CD4-positive, alpha-beta memory T cell (primary cell): ENCODE data around the gene TUBA1A. TPM values are rescaled to one million over a fixed set of nuclear protein-coding genes. Genes with fewer than 3 reads are reported as not detected.
A peak's percentile ranks its signal among the peaks of the same experiment; 100 is the strongest.
"Not testable (repeated sequence)": the region's sequence is repeated elsewhere in the genome, so short reads cannot be mapped to it uniquely, and the experiment has no call there.

Experiments used
- CTCF ChIA-PET: fragments of 350-600 bp; sonication (Branson Sonifier 250); formaldehyde crosslinking; loops from one replicate; lab custom pipeline; 2021; ENCODE audit warnings: inconsistent platforms; ENCODE audit not compliant: partially characterized antibody; lab: Charles Lee
- POLR2A ChIA-PET: fragments of 350-600 bp; sonication (Branson Sonifier 250); formaldehyde crosslinking; loops from one replicate; lab custom pipeline; 2021; ENCODE audit not compliant: partially characterized antibody; lab: Charles Lee
- DNase-seq, 5 donors: peaks; one replicate each; pipeline versions ENCODE4 v3.0.0 to v3.0.0-alpha.2; 2020 to 2022; ENCODE audit warnings: mixed read lengths in 1 of 5
- H3K27ac ChIP-seq: one replicate; pipeline ENCODE4 v1.7.0; 2013; ENCODE audit warnings: low read depth, low read length
- H3K27me3 ChIP-seq: 2 replicates; pipeline ENCODE4 v1.7.0; 2013; ENCODE audit warnings: mild to moderate bottlenecking, low read length, moderate library complexity; ENCODE audit not compliant: insufficient read depth
- H3K36me3 ChIP-seq: 2 replicates; pipeline ENCODE4 v1.7.0; 2013; ENCODE audit warnings: mild to moderate bottlenecking, low read length, moderate library complexity; ENCODE audit not compliant: insufficient read depth
- H3K4me1 ChIP-seq: 2 replicates; pipeline ENCODE4 v1.7.0; 2013; ENCODE audit warnings: mild to moderate bottlenecking, low read length, moderate library complexity; ENCODE audit not compliant: insufficient read depth
- H3K4me3 ChIP-seq, 2 donors: one replicate each; pipeline ENCODE4 v1.7.0; 2013; ENCODE audit warnings: low read length in 2 of 2, mild to moderate bottlenecking in 1 of 2
- H3K9me3 ChIP-seq, 2 donors: one replicate each; pipeline ENCODE4 v1.7.0; 2013; ENCODE audit warnings: low read length in 2 of 2, control low read depth in 1 of 2; ENCODE audit not compliant: control insufficient read depth in 1 of 2
- H3K27ac Mint-ChIP-seq, 7 donors: one replicate each; pipeline ENCODE4 v1.8.0; 2020 to 2021; ENCODE audit warnings: mixed read lengths in 7 of 7, mild to moderate bottlenecking in 6 of 7, inconsistent platforms in 3 of 7, moderate library complexity in 3 of 7
- H3K27me3 Mint-ChIP-seq, 2 donors: one replicate each; pipeline ENCODE4 v1.8.0; 2020 to 2021; ENCODE audit warnings: mixed read lengths in 2 of 2
- H3K36me3 Mint-ChIP-seq, 2 donors: one replicate each; pipeline ENCODE4 v1.8.0; 2020 to 2021; ENCODE audit warnings: mixed read lengths in 2 of 2, inconsistent platforms in 1 of 2, mild to moderate bottlenecking in 1 of 2
- H3K4me1 Mint-ChIP-seq, 4 donors: one replicate each; pipeline ENCODE4 v1.8.0; 2020 to 2021; ENCODE audit warnings: mixed read lengths in 4 of 4, mild to moderate bottlenecking in 1 of 4
- H3K4me3 Mint-ChIP-seq, 8 donors: one replicate each; pipeline ENCODE4 v1.8.0; 2020 to 2021; ENCODE audit warnings: mixed read lengths in 8 of 8, mild to moderate bottlenecking in 7 of 8, moderate library complexity in 6 of 8, inconsistent platforms in 3 of 8
- H3K9me3 Mint-ChIP-seq, 8 donors: one replicate each; pipeline ENCODE4 v1.8.0; 2020 to 2021; ENCODE audit warnings: mixed read lengths in 8 of 8, mild to moderate bottlenecking in 5 of 8, inconsistent platforms in 3 of 8, moderate library complexity in 1 of 8
- intact Hi-C: fragments of 100-400 bp; cut with micrococcal nuclease; formaldehyde crosslinking; loops from one replicate; pipeline ENCODE4 v1.15.1; 2023
- polyA plus RNA-seq, 2 donors: library from polyadenylated mRNA; unstranded; fragments of 300-500 nt; fragmentation: Illumina TruSeq; gene quantifications; one replicate each; pipeline ENCODE4 v1.2.3, GENCODE V29; 2021
- total RNA-seq, 2 experiments: library from RNA; stranded (reverse); gene quantifications; one replicate each; pipeline ENCODE4 v1.2.3, GENCODE V29; 2021

Gene TUBA1A
- total and polyA plus RNA-seq, 4 experiments from 2014 or later, result 97.5 to 315 (median 133) TPM

DNA sequence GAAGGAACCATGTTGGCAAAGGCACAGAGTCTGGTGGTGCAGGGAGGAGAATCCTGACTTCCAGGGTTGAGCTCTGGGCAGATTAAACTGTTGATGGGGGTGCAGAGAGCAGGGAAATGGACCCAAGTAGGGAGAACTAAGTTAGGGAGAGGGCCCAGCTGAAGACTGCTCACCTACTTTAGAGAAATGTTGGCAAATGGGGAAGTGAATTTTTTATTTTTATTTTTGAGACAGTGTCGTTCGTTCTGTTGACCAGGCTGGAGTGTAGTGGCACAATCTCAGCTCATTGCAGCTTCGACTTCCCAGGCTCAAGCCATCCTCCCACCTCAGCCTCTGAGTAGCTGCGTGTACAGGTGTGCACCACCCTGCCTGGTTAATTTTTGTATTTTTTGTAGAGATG, 32.1 kb upstream of the TUBA1A start:
- H3K27me3 Mint-ChIP-seq, result no peaks in the 10 kb centered on the region
- intact Hi-C loops, result no loop called here
- H3K4me1 Mint-ChIP-seq, result no peaks in the 10 kb centered on the region
- no peaks in the 10 kb centered on the region for H3K36me3 Mint-ChIP-seq
- peak overlapping the region in 1 of 7 donors; percentile 10 for H3K27ac Mint-ChIP-seq
- DNase-seq, result no peak
- Histone ChIP-seq H3K9me3 (no peaks in the 10 kb centered on the region), H3K4me1 (no peaks in the 10 kb centered on the region), H3K27me3 (no peaks in the 10 kb centered on the region), H3K4me3 (no peak overlapping the region), H3K27ac (no peak overlapping the region), H3K36me3 (no peaks in the 10 kb centered on the region)
- POLR2A ChIA-PET, result interaction anchor here (1.3 kb wide), 1 partner anchor 90 kb away, joined by 3 read pairs; the partner anchor contains the start of gene TUBA1B
- H3K9me3 Mint-ChIP-seq, result no peaks in the 10 kb centered on the region
- CTCF ChIA-PET, result interaction anchor here (1.8 kb wide), 1 partner anchor 12 kb away, joined by 5 read pairs; no protein-coding TSS in a partner anchor
- H3K4me3 Mint-ChIP-seq, result no peak overlapping the region

DNA sequence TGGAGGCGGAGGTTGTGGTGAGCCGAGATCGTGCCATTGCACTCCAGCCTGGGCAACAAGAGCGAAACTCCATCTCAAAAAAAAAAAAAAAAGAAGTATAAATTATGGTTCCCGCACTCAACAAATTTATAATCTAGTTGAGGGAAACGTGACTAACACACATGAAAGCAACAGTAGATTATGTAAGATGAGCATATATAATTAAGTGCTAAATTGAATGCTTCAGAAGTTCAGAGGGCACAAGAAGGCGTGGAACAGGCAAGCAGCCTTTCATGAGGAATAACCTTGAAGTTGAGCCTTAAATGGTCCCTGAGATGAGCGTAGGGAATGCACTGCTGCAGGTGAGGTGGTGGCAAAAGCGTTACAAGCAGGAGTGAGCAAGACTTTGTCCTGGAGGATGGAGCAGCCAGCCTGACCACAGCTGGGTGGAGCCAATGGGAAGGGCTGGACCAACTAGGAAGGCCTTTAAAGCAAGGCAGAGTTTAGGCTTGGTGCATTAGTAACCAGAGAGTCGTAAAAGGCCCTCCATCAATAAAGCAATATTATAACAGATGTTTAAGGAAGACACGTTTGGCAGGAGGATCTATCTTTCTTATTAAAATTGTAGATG, 30.6 kb upstream of the TUBA1A start:
- intact Hi-C loops, result no loop called here
- Mint-ChIP-seq H3K4me3 (no peak overlapping the region), H3K4me1 (no peaks in the 10 kb centered on the region), H3K36me3 (no peaks in the 10 kb centered on the region), H3K27me3 (no peaks in the 10 kb centered on the region), H3K27ac (peak overlapping the region in 2 of 7 donors; percentile 7 to 66), H3K9me3 (no peaks in the 10 kb centered on the region)
- ChIA-PET POLR2A (no interaction called here), CTCF (no interaction called here)
- no peaks in the 10 kb centered on the region for H3K9me3 ChIP-seq
- DNase-seq, result no peak
- H3K27me3 ChIP-seq, result no peaks in the 10 kb centered on the region
- no peak overlapping the region for H3K27ac ChIP-seq
- H3K36me3 ChIP-seq, result no peaks in the 10 kb centered on the region
- H3K4me1 ChIP-seq, result no peaks in the 10 kb centered on the region
- H3K4me3 ChIP-seq, result no peak overlapping the region

DNA sequence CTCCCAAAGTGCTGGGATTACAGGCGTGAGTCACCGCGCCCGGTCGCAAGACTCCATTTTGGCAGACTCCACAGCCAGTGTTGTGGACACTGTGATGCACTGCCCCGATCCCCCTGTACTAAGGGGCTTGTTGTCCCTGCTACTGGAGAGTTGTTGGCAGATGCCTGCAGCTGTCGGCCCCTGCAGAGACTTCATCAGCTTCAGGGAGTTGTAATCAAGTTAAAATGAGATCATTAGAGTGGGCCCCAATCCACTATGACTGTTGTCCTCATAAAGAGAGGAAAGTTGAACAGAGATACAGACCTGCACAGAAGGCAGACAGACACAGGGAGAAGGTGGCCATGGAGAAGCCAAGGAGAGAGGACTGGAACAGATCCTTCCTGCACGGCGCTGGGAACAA, 23.7 kb upstream of the TUBA1A start:
- DNase-seq, result no peak
- ChIA-PET POLR2A (no interaction called here), CTCF (no interaction called here)
- Mint-ChIP-seq H3K9me3 (no peaks in the 10 kb centered on the region), H3K27me3 (peaks cover 0 to 2% of the 10 kb centered on the region in 2 donors), H3K4me3 (no peak overlapping the region), H3K4me1 (no peaks in the 10 kb centered on the region), H3K36me3 (no peaks in the 10 kb centered on the region), H3K27ac (no peak overlapping the region)
- H3K36me3 ChIP-seq, result no peaks in the 10 kb centered on the region
- no peaks in the 10 kb centered on the region for H3K27me3 ChIP-seq
- no peaks in the 10 kb centered on the region for H3K9me3 ChIP-seq
- intact Hi-C loops, result no loop called here
- no peak overlapping the region for H3K27ac ChIP-seq
- no peaks in the 10 kb centered on the region for H3K4me1 ChIP-seq
- no peak overlapping the region for H3K4me3 ChIP-seq

DNA sequence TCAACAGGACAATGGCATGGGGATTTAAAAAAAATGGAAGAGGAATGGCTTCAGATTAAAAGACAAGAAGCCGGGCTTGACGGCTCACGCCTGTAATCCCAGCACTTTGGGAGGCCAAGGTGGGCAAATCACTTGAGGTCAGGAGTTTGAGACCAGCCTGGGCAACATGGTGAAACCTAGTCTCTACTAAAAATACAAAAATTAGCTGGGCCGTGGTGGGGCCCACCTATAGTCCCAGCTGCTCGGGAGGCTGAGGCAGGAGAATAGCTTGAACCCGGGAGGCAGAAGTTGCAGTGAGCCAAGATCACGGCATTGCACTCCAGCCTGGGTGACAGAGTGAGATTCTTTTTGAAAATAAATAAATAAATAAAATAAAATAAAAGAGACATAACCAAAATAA, 21.8 kb upstream of the TUBA1A start:
- H3K9me3 Mint-ChIP-seq, H3K27ac ChIP-seq, H3K4me1 Mint-ChIP-seq, H3K4me1 ChIP-seq, H3K4me3 Mint-ChIP-seq, H3K4me3 ChIP-seq, H3K27ac Mint-ChIP-seq, H3K9me3 ChIP-seq, H3K27me3 Mint-ChIP-seq, DNase-seq, CTCF ChIA-PET, H3K27me3 ChIP-seq, POLR2A ChIA-PET, intact Hi-C loops, H3K36me3 ChIP-seq, H3K36me3 Mint-ChIP-seq: not testable (repeated sequence)

DNA sequence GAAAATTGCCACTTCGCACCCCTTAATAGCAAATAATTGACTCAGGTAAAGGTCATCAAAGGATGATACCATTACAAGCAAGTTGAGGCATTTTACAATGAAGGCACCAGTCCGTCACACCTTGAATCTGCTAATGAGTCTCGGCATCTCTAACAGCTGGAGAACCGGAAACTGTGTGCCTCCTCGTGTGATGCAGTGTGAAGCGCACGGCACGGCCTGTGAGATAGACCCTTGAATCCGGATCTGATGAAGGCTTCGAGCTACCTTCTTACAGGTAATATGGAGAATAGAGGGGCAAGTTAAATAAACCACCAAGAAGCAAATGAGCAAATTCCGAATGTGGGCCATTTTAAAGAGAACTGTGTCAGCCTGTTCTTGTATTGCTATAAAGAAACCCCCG, 19.8 kb upstream of the TUBA1A start:
- intact Hi-C loops, result no loop called here
- H3K4me1 Mint-ChIP-seq, result no peaks in the 10 kb centered on the region
- Histone ChIP-seq H3K4me3 (no peak overlapping the region), H3K9me3 (no peaks in the 10 kb centered on the region), H3K27ac (no peak overlapping the region), H3K27me3 (no peaks in the 10 kb centered on the region), H3K4me1 (no peaks in the 10 kb centered on the region), H3K36me3 (no peaks in the 10 kb centered on the region)
- ChIA-PET CTCF (interaction anchor here (0.5 kb wide), 1 partner anchor 21 kb away, joined by 3 read pairs; no protein-coding TSS in a partner anchor), POLR2A (interaction anchor here (0.8 kb wide), 1 partner anchor 20 kb away, joined by 3 read pairs; the partner anchor contains the start of gene TUBA1A)
- no peaks in the 10 kb centered on the region for H3K9me3 Mint-ChIP-seq
- no peak overlapping the region for H3K4me3 Mint-ChIP-seq
- peaks cover 0 to 4% of the 10 kb centered on the region in 2 donors for H3K27me3 Mint-ChIP-seq
- H3K27ac Mint-ChIP-seq, result peak overlapping the region in 1 of 7 donors; percentile 35
- no peaks in the 10 kb centered on the region for H3K36me3 Mint-ChIP-seq
- no peak for DNase-seq

DNA sequence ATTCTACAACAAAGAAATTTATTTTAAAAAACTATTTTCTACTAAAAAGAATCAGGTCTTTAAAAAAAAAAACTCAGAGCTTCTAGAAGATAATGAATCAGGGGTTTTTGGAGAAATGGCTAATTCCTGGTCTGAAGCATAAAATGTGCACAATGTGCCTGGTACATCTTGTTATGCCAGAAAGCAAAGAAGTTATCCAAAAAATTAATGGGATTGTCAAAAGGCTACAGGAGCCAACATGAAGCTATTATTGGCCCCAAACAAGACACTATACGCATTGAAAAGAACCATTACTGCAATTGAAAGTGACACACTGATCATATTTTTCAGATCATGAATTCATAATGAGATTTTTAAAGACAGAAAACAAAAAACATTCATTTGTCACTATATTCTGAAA, 19.3 kb upstream of the TUBA1A start:
- intact Hi-C loops, result no loop called here
- CTCF ChIA-PET, result interaction anchor here (0.5 to 0.7 kb wide), 3 partner anchors 12 to 56 kb away, joined by 3 to 4 read pairs (median 3); no protein-coding TSS in a partner anchor
- Histone ChIP-seq H3K27ac (no peak overlapping the region), H3K9me3 (no peaks in the 10 kb centered on the region), H3K27me3 (no peaks in the 10 kb centered on the region), H3K4me1 (no peaks in the 10 kb centered on the region), H3K4me3 (no peak overlapping the region), H3K36me3 (no peaks in the 10 kb centered on the region)
- POLR2A ChIA-PET, result interaction anchor here (0.7 to 0.8 kb wide), 2 partner anchors 19 to 211 kb away, joined by 3 to 4 read pairs; partner anchors contain the start of gene TUBA1A
- Mint-ChIP-seq H3K27me3 (peaks cover 0 to 4% of the 10 kb centered on the region in 2 donors), H3K27ac (no peak overlapping the region), H3K9me3 (no peaks in the 10 kb centered on the region), H3K4me1 (no peaks in the 10 kb centered on the region), H3K4me3 (no peak overlapping the region), H3K36me3 (no peaks in the 10 kb centered on the region)
- DNase-seq, result no peak

DNA sequence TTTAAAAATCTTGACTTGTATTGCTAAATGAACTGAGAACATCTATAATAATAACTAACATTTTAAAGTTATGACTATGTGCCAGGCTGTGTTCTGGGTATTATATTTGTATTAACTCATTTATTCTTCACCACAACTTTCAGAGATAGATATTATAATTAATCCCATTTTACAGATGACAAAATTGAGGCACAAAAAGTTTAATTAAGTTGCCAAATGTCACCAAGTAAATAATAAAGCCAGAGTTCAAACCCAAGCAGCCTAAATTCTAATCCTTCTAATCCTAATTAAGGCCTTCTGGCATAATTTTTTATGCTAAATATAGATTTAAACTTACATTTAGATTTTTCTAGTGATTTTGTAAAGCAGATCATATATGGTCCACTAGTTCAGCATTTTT, 17.5 kb upstream of the TUBA1A start:
- Mint-ChIP-seq H3K4me3 (no peak overlapping the region), H3K9me3 (no peaks in the 10 kb centered on the region), H3K4me1 (peaks cover 5 to 8% (median 7%) of the 10 kb centered on the region in 4 donors), H3K27ac (no peak overlapping the region), H3K36me3 (no peaks in the 10 kb centered on the region), H3K27me3 (peaks cover 0 to 4% of the 10 kb centered on the region in 2 donors)
- Histone ChIP-seq H3K36me3 (no peaks in the 10 kb centered on the region), H3K4me3 (no peak overlapping the region), H3K27ac (no peak overlapping the region), H3K9me3 (no peaks in the 10 kb centered on the region), H3K27me3 (no peaks in the 10 kb centered on the region), H3K4me1 (peaks cover 7% of the 10 kb centered on the region)
- DNase-seq, result no peak
- ChIA-PET CTCF (no interaction called here), POLR2A (no interaction called here)
- intact Hi-C loops, result no loop called here
